Measurements from ENCODE around the gene XYLT2. TPM values are rescaled to one million over a fixed set of nuclear protein-coding genes. Genes with fewer than 3 reads are reported as not detected.

Gene XYLT2
- total RNA-seq, 1 experiment from 2014 or later, result 11.4 TPM

DNA sequence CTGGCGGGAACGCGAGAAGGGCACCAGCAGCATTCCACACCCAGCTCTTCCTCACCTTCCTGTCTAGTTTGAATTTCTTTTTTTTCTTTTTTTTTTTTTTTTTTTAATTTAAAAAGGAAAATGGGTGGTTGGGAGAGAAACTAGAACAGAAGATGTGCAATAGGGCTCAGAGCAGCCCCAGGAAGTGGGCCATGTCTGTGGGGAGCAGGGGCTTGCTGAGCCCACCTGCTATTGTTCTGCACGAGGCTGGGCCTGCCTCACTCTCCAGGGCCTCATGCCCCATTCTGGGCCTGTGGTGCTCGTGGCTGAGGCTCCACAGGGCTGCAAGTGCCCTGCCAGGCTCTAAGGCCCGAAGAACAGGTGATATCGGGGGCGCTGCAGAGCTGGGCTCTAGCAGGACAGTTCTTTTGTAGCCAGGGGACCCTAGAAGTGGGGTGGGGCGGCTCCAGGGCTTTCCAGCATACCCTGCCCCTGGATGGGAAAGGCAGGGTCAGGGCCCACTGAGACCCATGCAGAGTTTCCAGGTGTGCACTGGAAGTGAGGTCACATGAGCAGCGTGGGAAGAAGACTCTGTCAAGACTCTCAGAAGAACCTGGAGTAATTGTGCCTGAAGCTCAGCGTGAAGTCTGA lies 14.7 kb downstream of the XYLT2 start:
- H3K9me3 ChIP-seq (ENCODE audit: low read length), result no peaks in the 10 kb centered on the region
- peaks cover 11% of the 10 kb centered on the region; the same call in 1 of the 2 replicates for H3K36me3 ChIP-seq (ENCODE audit: insufficient read depth, low read length)
- no peaks in the 10 kb centered on the region for H3K9me2 ChIP-seq (replicated peaks; ENCODE audit: insufficient read depth, low read length)
- no peak overlapping the region for H3K27ac ChIP-seq (ENCODE audit: low read length)
- no peak overlapping the region for H3K4me2 ChIP-seq (ENCODE audit: low read depth, low read length, poor library complexity, severe bottlenecking)
- H4K20me1 ChIP-seq (ENCODE audit: insufficient read depth, low read depth, low read length), result no peaks in the 10 kb centered on the region; the same call in 1 of the 2 replicates
- no peaks in the 10 kb centered on the region for H3K27me3 ChIP-seq (ENCODE audit: low read length)
- no peaks in the 10 kb centered on the region for H3K79me2 ChIP-seq (ENCODE audit: low read length)
- H3K4me3 ChIP-seq (ENCODE audit: low read length), result no peak overlapping the region
- H2AFZ ChIP-seq (ENCODE audit: low read length), result no peak overlapping the region
- no peak overlapping the region for H3K9ac ChIP-seq (ENCODE audit: low read length)
- peaks cover 3% of the 10 kb centered on the region for H3K4me1 ChIP-seq (ENCODE audit: low read length)
- DNase-seq, result no peak

DNA sequence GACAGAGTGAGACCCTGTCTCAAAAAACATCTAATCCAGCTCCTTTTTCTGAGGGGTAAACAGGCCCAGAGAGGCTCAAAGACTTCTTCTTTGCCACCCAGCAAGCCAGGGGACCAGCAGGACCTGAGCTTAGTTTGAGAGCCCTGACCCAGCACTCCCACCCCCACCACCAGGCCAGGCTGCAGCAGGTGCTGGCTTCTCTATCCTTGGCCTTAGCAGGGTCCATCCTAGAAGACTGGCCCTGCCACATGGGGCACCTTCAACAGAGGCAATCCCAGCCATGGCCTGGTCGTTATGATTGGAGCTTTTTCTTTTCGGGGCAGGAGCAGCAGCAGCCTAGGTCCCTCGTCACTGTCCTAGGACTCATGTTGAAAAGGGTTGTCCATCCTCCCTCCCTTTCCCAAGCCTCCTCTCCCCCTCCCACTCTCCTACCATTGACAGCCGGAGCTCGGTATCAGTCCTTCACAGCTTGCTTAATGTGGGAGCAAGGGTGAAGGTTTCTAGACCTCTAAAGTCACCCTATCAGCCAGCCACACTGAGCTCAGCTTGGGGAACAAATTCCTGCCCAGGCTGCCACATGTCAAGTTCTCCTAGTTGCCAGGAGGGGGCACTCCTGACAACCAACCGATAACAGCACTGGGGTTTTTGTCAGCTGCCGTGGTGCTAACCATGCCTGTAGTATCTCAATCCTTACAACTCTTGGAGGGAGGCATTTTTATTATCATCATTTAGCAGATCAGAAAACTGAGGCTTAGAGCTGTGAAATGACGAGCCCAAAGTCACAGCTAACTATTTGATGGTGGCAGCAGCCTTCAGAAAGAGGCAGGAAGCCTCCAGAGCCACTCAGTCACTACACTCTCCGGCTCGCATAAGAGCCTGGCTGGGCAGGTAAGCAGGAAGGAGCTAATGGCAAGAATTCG lies 15.9 kb downstream of the XYLT2 start:
- Histone ChIP-seq H3K9me2 (replicated peaks; ENCODE audit: insufficient read depth, low read length) (no peaks in the 10 kb centered on the region), H3K9ac (ENCODE audit: low read length) (no peak overlapping the region), H3K9me3 (ENCODE audit: low read length) (no peaks in the 10 kb centered on the region), H3K27me3 (ENCODE audit: low read length) (no peaks in the 10 kb centered on the region), H3K79me2 (ENCODE audit: low read length) (no peaks in the 10 kb centered on the region), H3K4me2 (ENCODE audit: low read depth, low read length, poor library complexity, severe bottlenecking) (no peak overlapping the region), H3K4me1 (ENCODE audit: low read length) (peaks cover 3% of the 10 kb centered on the region), H3K27ac (ENCODE audit: low read length) (0 out of 2 replicates have a peak overlapping the region, but pooled peaks have one; percentile 28), H2AFZ (ENCODE audit: low read length) (no peak overlapping the region), H4K20me1 (ENCODE audit: insufficient read depth, low read depth, low read length) (no peaks in the 10 kb centered on the region; the same call in 1 of the 2 replicates), H3K4me3 (ENCODE audit: low read length) (no peak overlapping the region), H3K36me3 (ENCODE audit: insufficient read depth, low read length) (peaks cover 5% of the 10 kb centered on the region; the same call in 1 of the 2 replicates)
- peak; percentile 88 for DNase-seq

DNA sequence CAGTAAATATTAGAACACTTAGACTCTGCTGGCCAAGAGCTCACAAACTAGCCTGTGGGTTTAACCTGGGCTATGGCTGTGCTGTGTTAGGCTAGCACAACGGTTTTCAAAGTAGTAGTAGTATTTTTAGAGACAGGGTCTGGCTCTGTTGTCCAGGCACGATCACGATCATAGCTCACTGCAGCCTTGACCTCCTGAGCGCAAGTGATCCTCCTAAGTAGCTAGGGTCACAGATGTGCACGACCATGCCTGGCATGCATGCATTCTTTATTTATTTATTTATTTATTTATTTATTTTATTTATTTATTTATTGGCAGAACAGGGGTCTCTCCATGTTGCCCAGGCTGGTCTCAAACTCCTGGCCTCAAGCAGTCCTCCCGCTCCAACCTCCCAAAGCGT lies 16.7 kb downstream of the XYLT2 start:
- 0 out of 2 replicates have a peak overlapping the region, but pooled peaks have one; percentile 28 for H3K27ac ChIP-seq (ENCODE audit: low read length)
- H3K9me3 ChIP-seq (ENCODE audit: low read length), result no peaks in the 10 kb centered on the region
- no peak for DNase-seq
- H3K27me3 ChIP-seq (ENCODE audit: low read length), result no peaks in the 10 kb centered on the region
- no peak overlapping the region for H3K4me2 ChIP-seq (ENCODE audit: low read depth, low read length, poor library complexity, severe bottlenecking)
- no peak overlapping the region for H3K9ac ChIP-seq (ENCODE audit: low read length)
- H3K4me1 ChIP-seq (ENCODE audit: low read length), result peaks cover 3% of the 10 kb centered on the region
- no peak overlapping the region for H2AFZ ChIP-seq (ENCODE audit: low read length)
- no peaks in the 10 kb centered on the region for H3K9me2 ChIP-seq (replicated peaks; ENCODE audit: insufficient read depth, low read length)
- H3K4me3 ChIP-seq (ENCODE audit: low read length), result no peak overlapping the region
- no peaks in the 10 kb centered on the region; the same call in 1 of the 2 replicates for H4K20me1 ChIP-seq (ENCODE audit: insufficient read depth, low read depth, low read length)
- H3K36me3 ChIP-seq (ENCODE audit: insufficient read depth, low read length), result 0 out of 2 replicates have a peak, but pooled peaks cover 3% of the 10 kb centered on the region
- no peaks in the 10 kb centered on the region for H3K79me2 ChIP-seq (ENCODE audit: low read length)

DNA sequence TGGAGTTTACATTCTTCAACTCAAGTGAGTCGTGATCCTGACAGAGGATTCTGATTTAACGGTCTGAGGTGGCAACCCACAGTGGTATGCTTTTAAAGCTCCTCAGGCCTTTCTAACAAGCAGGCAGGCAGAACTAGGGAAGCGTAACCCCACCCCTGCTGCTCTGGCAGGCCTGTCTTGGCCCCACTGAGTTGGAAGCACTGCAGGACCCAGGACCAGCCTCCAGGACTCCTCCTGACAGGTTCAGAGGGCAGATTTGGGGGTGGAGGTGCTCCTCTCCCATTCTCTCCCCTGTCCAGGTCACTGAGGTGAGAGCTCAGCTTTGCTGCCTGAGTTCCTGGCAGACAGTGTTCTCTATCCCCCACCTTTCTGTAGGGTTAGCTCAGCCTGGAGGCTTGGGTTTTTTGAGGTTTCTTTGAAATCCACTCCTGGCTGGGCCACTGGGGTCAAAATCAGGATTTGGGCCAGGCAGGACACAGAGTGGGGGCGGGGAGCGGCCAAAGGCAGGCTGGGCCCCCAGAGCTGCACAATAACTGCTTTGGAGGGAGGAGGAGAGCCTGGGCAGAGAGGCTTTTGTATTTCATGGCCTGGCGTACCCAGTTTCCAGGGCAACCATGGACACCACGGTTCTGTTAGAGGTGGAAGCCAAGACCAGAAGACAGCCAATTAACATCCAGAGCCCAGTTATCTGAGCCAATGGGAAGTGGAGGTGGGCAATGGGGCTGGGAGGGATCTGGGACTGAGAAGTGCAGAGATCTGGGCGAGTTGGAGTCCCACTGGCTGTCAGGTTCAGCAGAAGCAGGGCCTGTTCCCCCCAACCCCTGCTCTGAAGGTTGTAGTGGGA lies 17.5 kb downstream of the XYLT2 start:
- Histone ChIP-seq H3K9me3 (ENCODE audit: low read length) (no peaks in the 10 kb centered on the region), H4K20me1 (ENCODE audit: insufficient read depth, low read depth, low read length) (no peaks in the 10 kb centered on the region; the same call in 1 of the 2 replicates), H3K4me1 (ENCODE audit: low read length) (peaks cover 3% of the 10 kb centered on the region), H3K36me3 (ENCODE audit: insufficient read depth, low read length) (peaks cover 6% of the 10 kb centered on the region; the same call in 1 of the 2 replicates), H3K79me2 (ENCODE audit: low read length) (no peaks in the 10 kb centered on the region), H3K9ac (ENCODE audit: low read length) (no peak overlapping the region), H3K27ac (ENCODE audit: low read length) (no peak overlapping the region), H3K9me2 (replicated peaks; ENCODE audit: insufficient read depth, low read length) (no peaks in the 10 kb centered on the region), H3K27me3 (ENCODE audit: low read length) (no peaks in the 10 kb centered on the region), H3K4me3 (ENCODE audit: low read length) (no peak overlapping the region), H2AFZ (ENCODE audit: low read length) (no peak overlapping the region), H3K4me2 (ENCODE audit: low read depth, low read length, poor library complexity, severe bottlenecking) (no peak overlapping the region)
- peak; percentile 76 for DNase-seq

DNA sequence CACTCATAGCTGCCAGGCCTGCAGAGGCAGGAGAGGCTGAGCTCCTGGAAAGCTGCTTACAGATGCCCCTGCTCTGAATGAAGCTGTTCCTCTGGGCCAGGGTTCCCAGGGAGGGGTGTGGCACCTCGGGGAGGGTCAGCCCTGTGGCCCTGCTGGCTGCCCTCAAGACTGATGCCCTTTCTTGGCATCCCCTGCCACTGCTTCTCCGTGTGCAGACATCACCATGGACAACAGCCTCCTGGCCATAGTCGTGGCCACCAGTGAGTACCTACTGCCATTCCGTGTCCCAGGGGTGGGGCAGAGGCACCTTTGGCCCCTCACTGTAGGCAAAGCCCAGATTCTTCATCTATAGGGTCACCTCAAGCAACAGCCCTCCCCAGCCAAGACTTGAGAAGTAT lies 18.1 kb downstream of the XYLT2 start:
- peaks cover 3% of the 10 kb centered on the region for H3K4me1 ChIP-seq (ENCODE audit: low read length)
- no peaks in the 10 kb centered on the region for H3K27me3 ChIP-seq (ENCODE audit: low read length)
- H3K4me2 ChIP-seq (ENCODE audit: low read depth, low read length, poor library complexity, severe bottlenecking), result no peak overlapping the region
- H3K9me2 ChIP-seq (replicated peaks; ENCODE audit: insufficient read depth, low read length), result no peaks in the 10 kb centered on the region
- H2AFZ ChIP-seq (ENCODE audit: low read length), result no peak overlapping the region
- H3K27ac ChIP-seq (ENCODE audit: low read length), result no peak overlapping the region
- H3K36me3 ChIP-seq (ENCODE audit: insufficient read depth, low read length), result peaks cover 11% of the 10 kb centered on the region; the same call in 1 of the 2 replicates
- no peaks in the 10 kb centered on the region for H4K20me1 ChIP-seq (ENCODE audit: insufficient read depth, low read depth, low read length)
- DNase-seq, result no peak
- no peaks in the 10 kb centered on the region for H3K9me3 ChIP-seq (ENCODE audit: low read length)
- H3K9ac ChIP-seq (ENCODE audit: low read length), result no peak overlapping the region
- no peak overlapping the region for H3K4me3 ChIP-seq (ENCODE audit: low read length)
- H3K79me2 ChIP-seq (ENCODE audit: low read length), result no peaks in the 10 kb centered on the region

DNA sequence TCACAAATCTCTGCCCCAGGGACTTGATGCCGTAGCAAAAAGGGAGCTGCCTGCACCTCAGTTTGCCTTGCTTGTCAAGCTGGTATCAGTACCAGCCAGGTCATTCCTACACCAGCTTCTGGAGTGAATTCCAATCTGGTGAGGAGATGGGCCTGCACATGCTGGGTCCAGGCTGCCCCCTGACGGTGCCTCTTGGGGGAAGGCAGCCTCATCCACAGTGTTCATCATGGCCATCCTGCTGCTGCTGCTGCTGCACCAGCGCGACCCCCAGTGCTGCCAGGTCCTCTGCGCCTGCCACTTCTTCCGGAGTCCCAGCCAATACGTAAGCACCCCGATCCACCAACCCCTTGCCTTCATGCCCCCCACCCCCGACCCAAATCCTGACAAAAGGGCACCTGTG lies 18.8 kb downstream of the XYLT2 start:
- Histone ChIP-seq H3K9ac (ENCODE audit: low read length) (no peak overlapping the region), H3K9me3 (ENCODE audit: low read length) (no peaks in the 10 kb centered on the region), H3K9me2 (replicated peaks; ENCODE audit: insufficient read depth, low read length) (no peaks in the 10 kb centered on the region), H3K79me2 (ENCODE audit: low read length) (0 out of 2 replicates have a peak, but pooled peaks cover 5% of the 10 kb centered on the region), H3K36me3 (ENCODE audit: insufficient read depth, low read length) (peaks cover 18% of the 10 kb centered on the region; the same call in 1 of the 2 replicates), H4K20me1 (ENCODE audit: insufficient read depth, low read depth, low read length) (no peaks in the 10 kb centered on the region), H3K27me3 (ENCODE audit: low read length) (no peaks in the 10 kb centered on the region), H3K4me1 (ENCODE audit: low read length) (peaks cover 3% of the 10 kb centered on the region), H3K4me2 (ENCODE audit: low read depth, low read length, poor library complexity, severe bottlenecking) (no peak overlapping the region), H3K27ac (ENCODE audit: low read length) (no peak overlapping the region), H3K4me3 (ENCODE audit: low read length) (no peak overlapping the region), H2AFZ (ENCODE audit: low read length) (no peak overlapping the region)
- no peak for DNase-seq

DNA sequence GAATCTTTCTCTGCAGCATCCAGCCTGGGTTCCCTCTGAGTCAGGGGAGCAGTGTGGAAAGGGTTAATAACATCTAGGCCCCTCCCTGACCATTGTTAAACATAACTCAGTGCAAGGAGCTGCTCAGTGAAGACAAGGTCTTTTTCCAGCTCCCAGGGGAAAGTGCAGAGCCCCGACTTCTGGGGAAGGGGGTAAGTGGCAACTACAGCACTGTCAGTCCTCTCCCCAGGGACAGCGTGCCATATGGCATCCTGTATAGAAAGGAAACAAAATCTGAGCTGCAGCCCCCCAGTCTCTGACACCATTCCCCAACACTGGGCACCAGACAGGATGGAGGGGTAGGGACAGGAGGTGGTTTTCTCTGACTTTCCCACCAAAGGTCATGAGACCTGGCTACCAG lies 19.2 kb downstream of the XYLT2 start:
- H3K36me3 ChIP-seq (ENCODE audit: insufficient read depth, low read length), result peaks cover 22% of the 10 kb centered on the region; the same call in 1 of the 2 replicates
- no peak overlapping the region for H3K9ac ChIP-seq (ENCODE audit: low read length)
- H3K4me3 ChIP-seq (ENCODE audit: low read length), result no peak overlapping the region
- DNase-seq, result no peak
- H3K4me2 ChIP-seq (ENCODE audit: low read depth, low read length, poor library complexity, severe bottlenecking), result no peak overlapping the region
- no peak overlapping the region for H3K27ac ChIP-seq (ENCODE audit: low read length)
- H3K4me1 ChIP-seq (ENCODE audit: low read length), result peaks cover 3% of the 10 kb centered on the region
- H3K27me3 ChIP-seq (ENCODE audit: low read length), result no peaks in the 10 kb centered on the region
- no peaks in the 10 kb centered on the region for H4K20me1 ChIP-seq (ENCODE audit: insufficient read depth, low read depth, low read length)
- H3K9me2 ChIP-seq (replicated peaks; ENCODE audit: insufficient read depth, low read length), result no peaks in the 10 kb centered on the region
- 0 out of 2 replicates have a peak, but pooled peaks cover 6% of the 10 kb centered on the region for H3K79me2 ChIP-seq (ENCODE audit: low read length)
- H3K9me3 ChIP-seq (ENCODE audit: low read length), result no peaks in the 10 kb centered on the region
- no peak overlapping the region for H2AFZ ChIP-seq (ENCODE audit: low read length)
